ENCODE data around the gene CCDC188. TPM values are rescaled to one million over a fixed set of nuclear protein-coding genes. Genes with fewer than 3 reads are reported as not detected.

The CCDC188 gene
- polyA plus RNA-seq, 1 donor: 2.7 TPM

DNA sequence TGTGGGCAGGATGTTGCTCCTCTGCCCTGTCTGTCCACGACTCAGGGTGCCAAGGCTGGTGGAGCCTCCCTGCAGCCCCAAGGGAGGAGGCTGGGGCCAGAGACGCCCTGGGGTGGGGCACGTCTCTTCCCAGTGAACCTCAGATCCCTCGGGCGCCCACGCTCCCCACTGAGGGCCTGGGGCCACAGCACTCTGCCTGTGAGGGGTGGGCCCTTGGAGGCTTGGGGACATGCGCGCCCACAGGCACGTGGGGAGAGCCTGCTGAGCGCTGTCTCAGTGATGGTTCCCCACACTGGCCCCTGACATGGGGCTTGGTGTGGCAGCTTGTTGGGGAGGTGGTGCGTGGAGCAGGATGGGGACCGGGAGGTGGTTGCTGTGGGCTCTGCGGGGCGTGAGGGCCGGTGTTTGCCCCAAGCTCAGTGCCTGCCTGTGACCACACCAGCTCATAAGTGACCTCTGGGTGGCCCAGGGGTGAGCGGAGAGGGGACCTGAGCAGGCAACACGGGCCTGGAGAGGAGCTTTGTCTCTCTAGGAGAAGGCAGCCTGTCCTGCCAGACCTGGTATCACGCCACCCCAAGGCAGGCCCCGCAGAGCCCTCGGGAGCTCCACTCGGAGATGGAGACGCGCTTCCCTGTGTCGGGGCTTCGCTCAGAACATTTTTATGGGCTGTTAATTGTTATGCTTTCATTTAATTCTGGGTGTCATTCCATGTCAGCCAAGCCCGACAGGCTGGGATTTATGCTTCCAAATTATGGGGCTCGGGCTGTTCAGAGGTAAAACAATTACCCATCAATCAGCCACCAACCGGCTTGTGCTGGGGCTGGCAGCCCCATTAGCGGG lies 27.4 kb upstream of the CCDC188 start:
- DNase-seq: no peak
- Histone ChIP-seq H3K4me3 (ENCODE audit: low read length) (no peak overlapping the region), H3K27me3 (ENCODE audit: control insufficient read depth, insufficient read depth, low read length) (no peaks in the 10 kb centered on the region), H3K27ac (ENCODE audit: low read length) (no peak overlapping the region), H3K36me3 (ENCODE audit: control insufficient read depth, insufficient read depth, low read length) (no peaks in the 10 kb centered on the region), H3K4me1 (ENCODE audit: control insufficient read depth, insufficient read depth, low read length) (peaks cover 38% of the 10 kb centered on the region), H3K9me3 (ENCODE audit: control insufficient read depth, low read depth, low read length) (no peaks in the 10 kb centered on the region)
- WGBS (ENCODE audit: insufficient coverage, low lambda C conversion rate): no CpG with 5 or more reads among the region's 29 CpGs

DNA sequence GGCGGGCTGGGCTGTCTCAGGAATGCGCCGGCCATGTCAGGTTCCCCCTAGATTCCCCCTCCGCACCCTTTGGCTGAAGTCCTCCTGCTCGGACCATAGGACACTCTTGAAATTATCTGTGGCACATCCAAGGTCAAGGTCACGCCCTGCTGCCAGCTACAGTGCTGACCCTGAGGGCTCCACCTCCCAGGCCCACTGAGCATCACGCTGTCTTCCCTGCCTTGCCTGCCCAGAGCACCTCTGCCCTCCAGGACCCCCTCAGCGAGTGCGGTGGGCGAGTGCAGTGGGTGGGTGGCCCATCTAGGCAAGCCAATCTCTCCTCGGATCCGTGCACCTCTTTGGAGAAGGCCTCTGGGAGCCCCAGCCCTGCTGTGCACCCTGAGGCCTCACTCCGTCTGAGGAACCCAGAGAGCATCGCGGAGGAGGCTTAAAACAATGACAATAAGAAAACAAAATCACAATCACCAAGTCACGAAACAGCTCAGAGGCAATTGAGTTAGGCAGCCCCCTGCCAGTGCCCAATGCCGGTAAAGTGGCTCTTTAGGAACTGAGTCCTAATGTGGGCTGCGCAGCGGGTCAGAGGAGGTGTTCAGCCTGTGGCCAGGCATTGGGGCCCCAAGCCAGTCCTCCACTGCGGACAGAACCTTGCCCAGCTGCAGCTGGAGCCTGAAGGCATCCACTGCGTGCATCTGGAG lies 26.5 kb upstream of the CCDC188 start:
- no peaks in the 10 kb centered on the region for H3K9me3 ChIP-seq (ENCODE audit: control insufficient read depth, low read depth, low read length)
- H3K36me3 ChIP-seq (ENCODE audit: control insufficient read depth, insufficient read depth, low read length): no peaks in the 10 kb centered on the region
- WGBS (ENCODE audit: insufficient coverage, low lambda C conversion rate): no CpG with 5 or more reads among the region's 21 CpGs
- H3K27me3 ChIP-seq (ENCODE audit: control insufficient read depth, insufficient read depth, low read length): no peaks in the 10 kb centered on the region
- H3K27ac ChIP-seq (ENCODE audit: low read length): no peak overlapping the region
- peaks cover 32% of the 10 kb centered on the region for H3K4me1 ChIP-seq (ENCODE audit: control insufficient read depth, insufficient read depth, low read length)
- H3K4me3 ChIP-seq (ENCODE audit: low read length): no peak overlapping the region
- DNase-seq: no peak

DNA sequence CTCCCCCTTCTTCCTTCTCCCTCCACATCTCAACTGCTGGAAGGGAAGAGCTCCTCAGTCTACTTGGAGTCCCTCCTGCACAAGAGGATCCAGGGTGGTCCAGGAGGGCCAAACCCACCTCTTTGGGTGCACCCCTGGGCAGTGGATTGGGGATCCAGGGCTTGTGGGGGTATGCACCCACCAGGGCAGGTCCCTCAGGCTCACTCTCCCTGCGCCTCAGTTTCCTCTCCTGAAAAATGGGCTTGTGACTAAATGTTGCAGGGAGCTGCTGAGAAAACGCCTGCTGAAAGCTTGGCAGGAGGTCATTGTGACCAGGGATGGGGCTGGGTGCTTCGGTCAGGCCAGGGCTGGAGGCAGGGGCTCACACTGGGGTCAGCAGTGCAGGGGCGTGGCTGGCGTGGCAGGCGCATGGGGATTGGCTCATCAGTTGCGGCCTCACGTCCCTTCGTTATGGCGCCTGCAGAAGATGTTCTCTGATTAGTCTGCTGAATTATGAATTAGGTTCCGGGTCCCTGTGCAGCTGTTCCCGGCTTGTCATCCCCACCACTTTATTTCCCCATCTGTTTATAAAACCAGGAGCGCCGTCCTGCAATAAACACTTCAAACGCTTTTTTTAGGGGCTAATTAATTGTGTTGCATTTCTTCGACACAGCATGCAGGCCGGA lies 25.7 kb upstream of the CCDC188 start:
- Histone ChIP-seq H3K9me3 (ENCODE audit: control insufficient read depth, low read depth, low read length) (no peaks in the 10 kb centered on the region), H3K27me3 (ENCODE audit: control insufficient read depth, insufficient read depth, low read length) (no peaks in the 10 kb centered on the region), H3K4me1 (ENCODE audit: control insufficient read depth, insufficient read depth, low read length) (peaks cover 26% of the 10 kb centered on the region), H3K4me3 (ENCODE audit: low read length) (no peak overlapping the region), H3K27ac (ENCODE audit: low read length) (no peak overlapping the region), H3K36me3 (ENCODE audit: control insufficient read depth, insufficient read depth, low read length) (no peaks in the 10 kb centered on the region)
- WGBS (ENCODE audit: insufficient coverage, low lambda C conversion rate): 50% methylated on average over 2 of the region's 17 CpGs
- no peak for DNase-seq

DNA sequence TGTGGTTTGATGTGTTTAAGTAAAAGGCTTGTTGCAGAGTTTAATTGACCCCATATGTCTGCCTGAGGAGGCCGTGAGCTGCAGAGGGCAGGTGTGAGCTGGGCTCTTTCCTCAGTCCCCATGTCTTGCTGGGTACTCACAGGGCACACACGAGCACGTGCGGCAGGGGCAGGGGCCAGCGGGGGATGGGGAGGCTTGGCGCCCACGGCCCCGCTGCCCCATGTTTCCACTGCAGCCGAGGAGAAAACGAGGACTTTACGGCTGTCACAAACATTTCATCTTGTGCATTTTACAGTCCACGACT lies 24.7 kb upstream of the CCDC188 start:
- Histone ChIP-seq H3K27me3 (ENCODE audit: control insufficient read depth, insufficient read depth, low read length) (no peaks in the 10 kb centered on the region), H3K4me3 (ENCODE audit: low read length) (no peak overlapping the region), H3K4me1 (ENCODE audit: control insufficient read depth, insufficient read depth, low read length) (peaks cover 18% of the 10 kb centered on the region), H3K9me3 (ENCODE audit: control insufficient read depth, low read depth, low read length) (no peaks in the 10 kb centered on the region), H3K27ac (ENCODE audit: low read length) (no peak overlapping the region), H3K36me3 (ENCODE audit: control insufficient read depth, insufficient read depth, low read length) (no peaks in the 10 kb centered on the region)
- WGBS (ENCODE audit: insufficient coverage, low lambda C conversion rate): no CpG with 5 or more reads among the region's 12 CpGs
- DNase-seq: no peak

DNA sequence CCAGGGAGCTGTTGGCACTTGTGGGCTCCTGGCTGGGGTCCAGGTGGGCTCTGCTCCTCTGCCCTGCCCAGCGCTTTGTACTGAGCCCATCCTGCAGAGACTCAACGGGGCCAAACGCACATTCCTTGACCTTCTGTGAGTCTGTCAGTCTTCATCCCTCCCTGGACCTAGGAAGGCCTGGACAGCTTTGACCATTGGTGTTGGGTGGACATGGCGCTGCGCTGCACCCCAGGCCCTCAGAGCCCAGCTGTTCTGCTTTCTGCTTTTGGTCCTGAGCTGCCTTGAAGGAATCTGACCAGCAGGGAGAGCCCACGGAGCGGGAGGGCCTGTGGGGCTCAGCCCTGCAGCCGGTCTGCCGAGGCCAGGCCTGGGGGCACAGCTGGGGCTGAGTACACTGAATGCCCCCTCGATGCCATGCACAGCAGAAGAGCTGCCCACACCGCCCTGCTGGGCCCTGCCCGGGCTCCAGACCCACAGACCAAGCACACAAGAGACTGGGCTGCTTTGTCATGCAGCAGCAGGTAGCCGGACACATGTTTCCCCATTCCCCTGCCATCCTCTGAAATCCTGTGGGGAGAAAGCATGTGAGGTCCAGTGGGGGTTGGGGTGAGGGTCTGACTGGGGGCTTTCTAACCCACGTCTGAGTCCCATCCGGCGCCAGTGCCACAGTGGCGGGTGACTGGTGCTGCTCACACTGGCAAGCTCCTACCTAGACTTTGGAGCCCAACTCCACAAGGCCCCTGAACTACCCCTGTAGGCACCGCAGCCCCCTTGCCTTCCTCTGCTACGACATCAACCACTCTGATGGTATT lies 24.1 kb upstream of the CCDC188 start:
- no CpG with 5 or more reads among the region's 19 CpGs for WGBS (ENCODE audit: insufficient coverage, low lambda C conversion rate)
- H3K4me1 ChIP-seq (ENCODE audit: control insufficient read depth, insufficient read depth, low read length): peaks cover 15% of the 10 kb centered on the region

DNA sequence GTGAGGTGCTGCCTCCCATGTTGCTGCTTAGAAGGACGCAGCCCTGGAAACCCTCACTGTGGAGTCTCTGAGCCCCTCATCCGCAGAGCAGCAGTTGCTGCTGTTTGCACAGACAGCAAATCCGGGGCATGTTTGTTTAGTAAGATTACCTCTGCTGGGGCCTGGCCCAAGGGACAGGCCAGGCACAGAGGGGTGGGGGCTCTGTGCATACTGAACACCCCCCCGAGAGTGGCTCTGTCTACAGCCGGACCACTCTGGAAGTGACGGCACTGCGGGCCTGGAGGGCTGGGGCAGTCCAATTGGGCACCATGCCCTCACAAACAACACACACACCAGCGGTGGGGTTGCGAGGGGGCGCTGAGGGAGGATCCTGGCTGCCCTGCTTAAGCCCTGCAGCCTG lies 22.9 kb upstream of the CCDC188 start:
- peaks cover 15% of the 10 kb centered on the region for H3K4me1 ChIP-seq (ENCODE audit: control insufficient read depth, insufficient read depth, low read length)
- no peak overlapping the region for H3K27ac ChIP-seq (ENCODE audit: low read length)
- no peak overlapping the region for H3K4me3 ChIP-seq (ENCODE audit: low read length)
- H3K36me3 ChIP-seq (ENCODE audit: control insufficient read depth, insufficient read depth, low read length): no peaks in the 10 kb centered on the region
- no peaks in the 10 kb centered on the region for H3K27me3 ChIP-seq (ENCODE audit: control insufficient read depth, insufficient read depth, low read length)
- H3K9me3 ChIP-seq (ENCODE audit: control insufficient read depth, low read depth, low read length): no peaks in the 10 kb centered on the region
- DNase-seq: peak in 1 of 2 donors; percentile 30
- WGBS (ENCODE audit: insufficient coverage, low lambda C conversion rate): no CpG with 5 or more reads among the region's 10 CpGs

More for the DNA sequence above, 24.1 kb upstream of the CCDC188 start:
- DNase-seq: no peak
- no peaks in the 10 kb centered on the region for H3K9me3 ChIP-seq (ENCODE audit: control insufficient read depth, low read depth, low read length)
- no peaks in the 10 kb centered on the region for H3K36me3 ChIP-seq (ENCODE audit: control insufficient read depth, insufficient read depth, low read length)
- no peak overlapping the region for H3K4me3 ChIP-seq (ENCODE audit: low read length)
- no peak overlapping the region for H3K27ac ChIP-seq (ENCODE audit: low read length)
- H3K27me3 ChIP-seq (ENCODE audit: control insufficient read depth, insufficient read depth, low read length): no peaks in the 10 kb centered on the region

DNA sequence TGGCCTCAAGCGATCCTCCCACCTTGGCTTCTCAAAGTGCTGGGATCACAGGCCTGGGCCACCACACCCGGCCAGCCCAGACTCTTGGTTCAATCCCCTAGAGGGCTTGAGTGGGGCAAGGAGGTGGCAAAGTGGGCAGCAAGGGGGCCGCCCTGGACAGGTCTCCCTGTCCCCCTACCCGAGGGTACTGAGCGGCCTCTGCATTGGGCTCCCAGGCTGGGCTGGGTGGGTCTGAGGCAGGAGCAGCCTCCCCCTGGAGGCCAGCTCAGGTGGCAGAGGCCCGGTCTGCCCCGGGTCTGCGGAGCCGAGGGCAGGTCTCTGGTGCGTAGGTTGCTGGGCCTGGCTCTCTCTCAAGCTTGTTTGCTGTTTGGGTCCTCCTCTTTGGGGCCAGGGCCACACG lies 22.4 kb upstream of the CCDC188 start:
- WGBS (ENCODE audit: insufficient coverage, low lambda C conversion rate): no CpG with 5 or more reads among the region's 11 CpGs
- Histone ChIP-seq H3K9me3 (ENCODE audit: control insufficient read depth, low read depth, low read length) (no peaks in the 10 kb centered on the region), H3K27me3 (ENCODE audit: control insufficient read depth, insufficient read depth, low read length) (no peaks in the 10 kb centered on the region), H3K4me1 (ENCODE audit: control insufficient read depth, insufficient read depth, low read length) (peaks cover 15% of the 10 kb centered on the region), H3K36me3 (ENCODE audit: control insufficient read depth, insufficient read depth, low read length) (no peaks in the 10 kb centered on the region), H3K27ac (ENCODE audit: low read length) (no peak overlapping the region), H3K4me3 (ENCODE audit: low read length) (no peak overlapping the region)
- no peak for DNase-seq

DNA sequence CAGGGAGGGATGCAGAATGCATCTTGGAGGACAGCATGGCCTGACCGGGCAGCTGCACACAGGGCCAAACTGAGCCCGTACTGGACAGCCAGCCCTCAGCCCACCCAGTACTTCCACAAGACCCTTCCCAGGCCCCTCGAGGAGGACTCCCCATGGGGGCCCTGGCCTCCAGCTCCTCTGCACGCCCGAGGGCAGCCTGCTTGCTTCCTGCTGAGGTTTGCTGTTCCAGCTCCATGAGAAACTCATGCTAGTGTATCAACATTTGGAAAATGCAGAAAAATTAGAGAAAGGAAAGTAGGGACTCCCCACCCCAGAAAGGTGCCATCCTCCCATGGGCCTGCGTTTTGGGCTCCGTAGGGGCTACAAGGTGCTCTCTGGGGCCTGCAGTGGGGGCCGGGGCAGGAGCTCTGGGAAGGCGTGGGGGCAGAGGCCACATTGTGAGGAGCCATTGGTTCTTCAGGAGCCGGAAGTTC lies 21.3 kb upstream of the CCDC188 start:
- H3K27me3 ChIP-seq (ENCODE audit: control insufficient read depth, insufficient read depth, low read length): no peaks in the 10 kb centered on the region
- no peak overlapping the region for H3K4me3 ChIP-seq (ENCODE audit: low read length)
- no peaks in the 10 kb centered on the region for H3K36me3 ChIP-seq (ENCODE audit: control insufficient read depth, insufficient read depth, low read length)
- no CpG with 5 or more reads among the region's 10 CpGs for WGBS (ENCODE audit: insufficient coverage, low lambda C conversion rate)
- peaks cover 15% of the 10 kb centered on the region for H3K4me1 ChIP-seq (ENCODE audit: control insufficient read depth, insufficient read depth, low read length)
- no peak overlapping the region for H3K27ac ChIP-seq (ENCODE audit: low read length)
- no peaks in the 10 kb centered on the region for H3K9me3 ChIP-seq (ENCODE audit: control insufficient read depth, low read depth, low read length)
- no peak for DNase-seq

DNA sequence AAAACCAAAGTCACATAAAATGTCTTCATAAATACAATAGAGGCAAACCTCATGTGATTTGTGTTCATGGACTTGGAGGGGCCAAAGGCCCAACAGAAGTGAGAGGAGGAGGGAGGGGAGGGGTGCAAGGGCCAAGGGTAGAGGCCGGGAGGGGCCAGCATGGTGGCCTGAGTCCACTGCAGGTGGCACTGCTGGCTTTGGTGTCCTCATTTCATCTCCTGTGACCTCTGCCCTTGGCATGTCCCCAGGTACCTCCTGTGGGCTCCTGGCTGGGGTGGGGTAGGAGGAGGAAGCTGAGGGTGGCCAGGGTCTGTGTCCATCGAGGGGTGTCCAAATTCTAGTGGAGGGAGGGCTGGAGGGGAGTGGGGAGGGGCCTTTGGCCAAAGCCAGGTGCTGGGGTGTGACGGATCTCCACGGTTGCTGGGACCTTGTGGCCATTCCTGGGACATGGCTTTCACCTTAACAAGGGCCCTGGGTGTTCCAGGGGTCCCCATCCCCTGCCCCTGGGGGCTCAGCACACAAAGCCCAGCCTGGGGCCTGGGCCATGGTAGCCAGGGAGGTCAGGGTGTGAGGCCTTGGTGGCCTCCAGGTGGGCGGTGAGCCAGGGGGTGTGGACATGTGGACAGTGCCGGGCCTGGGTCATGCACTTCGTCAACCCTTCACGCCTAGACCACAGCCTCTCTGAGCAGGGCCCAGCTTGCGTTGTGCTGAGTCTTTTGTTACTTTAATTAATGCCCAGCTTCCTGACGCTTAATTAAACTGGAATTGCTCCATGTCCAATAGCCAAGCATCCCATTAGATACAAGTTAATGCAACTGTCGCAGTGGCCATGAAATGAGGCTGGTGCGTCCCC lies 20.7 kb upstream of the CCDC188 start:
- H3K36me3 ChIP-seq (ENCODE audit: control insufficient read depth, insufficient read depth, low read length): no peaks in the 10 kb centered on the region
- no peaks in the 10 kb centered on the region for H3K27me3 ChIP-seq (ENCODE audit: control insufficient read depth, insufficient read depth, low read length)
- WGBS (ENCODE audit: insufficient coverage, low lambda C conversion rate): no CpG with 5 or more reads among the region's 12 CpGs
- peaks cover 15% of the 10 kb centered on the region for H3K4me1 ChIP-seq (ENCODE audit: control insufficient read depth, insufficient read depth, low read length)
- no peak for DNase-seq
- H3K27ac ChIP-seq (ENCODE audit: low read length): no peak overlapping the region
- H3K9me3 ChIP-seq (ENCODE audit: control insufficient read depth, low read depth, low read length): no peaks in the 10 kb centered on the region
- H3K4me3 ChIP-seq (ENCODE audit: low read length): no peak overlapping the region

Measured in large intestine (tissue), 3 donors.